SK-N-SH (cell line): ENCODE data around the gene CAMK4. TPM values are rescaled to one million over a fixed set of nuclear protein-coding genes. Genes with fewer than 3 reads are reported as not detected.

Experiments
- CTCF ChIA-PET: fragments of 300-600, 350-600 bp; formaldehyde crosslinking; extraction: SDS; loops from one replicate; lab custom pipeline; 2021; lab: Yijun Ruan, JAX
- POLR2A ChIA-PET: fragments of 350-600 bp; sonication (Branson Sonifier 250); formaldehyde crosslinking; extraction: SDS; loops from one replicate; lab custom pipeline; 2020; ENCODE audit warnings: antibody characterized with exemption, inconsistent platforms; lab: Yijun Ruan, JAX
- DNase-seq: peaks from one replicate; pipeline ENCODE4 v3.0.0; 2012
- H2AFZ ChIP-seq: fragments of 200-600 bp; sonication (generic); 2 replicates; pipeline ENCODE4 v1.8.1; 2016; ENCODE audit warnings: antibody characterized with exemption, mild to moderate bottlenecking, low read depth
- H3F3A ChIP-seq: fragments of 200-600 bp; sonication (generic); replicated peaks from 2 replicates; pipeline ENCODE3; 2016; ENCODE audit warnings: antibody characterized with exemption, mild to moderate bottlenecking; ENCODE audit not compliant: insufficient read depth
- H3K27ac ChIP-seq, 2 experiments: fragments of 200-500 bp in 1 of 2; fragments of 200-600 bp in 1 of 2; sonication (Bioruptor generic) in 1 of 2; sonication (generic), shearing (Covaris generic) in 1 of 2; 2 replicates each; pipeline versions ENCODE4 v1.5.1 to v1.6.1; 2014 to 2016; ENCODE audit warnings: low read depth in 2 of 2, inconsistent platforms in 1 of 2, low read length in 1 of 2, mild to moderate bottlenecking in 1 of 2, mixed read lengths in 1 of 2
- H3K27me3 ChIP-seq: fragments of 200-600 bp; sonication (generic), shearing (Covaris generic); 2 replicates; pipeline ENCODE4 v1.6.1; 2016; ENCODE audit warnings: mixed run types; ENCODE audit not compliant: insufficient read depth
- H3K36me3 ChIP-seq, 2 experiments: fragments of 200-500 bp in 1 of 2; fragments of 200-600 bp in 1 of 2; sonication (Bioruptor generic) in 1 of 2; sonication (generic) in 1 of 2; replicated peaks in 1 of 2; 2 replicates each; pipeline versions ENCODE3 to v1.5.1; 2014 to 2016; ENCODE audit warnings: low read length in 1 of 2, mild to moderate bottlenecking in 1 of 2; ENCODE audit not compliant: insufficient read depth in 2 of 2, control insufficient read depth in 1 of 2
- H3K4me1 ChIP-seq, 2 experiments: fragments of 200-500 bp in 1 of 2; fragments of 200-600 bp in 1 of 2; sonication (Bioruptor generic) in 1 of 2; sonication (generic), shearing (Covaris generic) in 1 of 2; 2 replicates each; pipeline versions ENCODE4 v1.5.1 to v1.6.1; 2014 to 2016; ENCODE audit warnings: low read depth in 1 of 2, low read length in 1 of 2, mixed run types in 1 of 2; ENCODE audit not compliant: insufficient read depth in 2 of 2, control insufficient read depth in 1 of 2
- H3K4me2 ChIP-seq: fragments of 200-600 bp; sonication (generic), shearing (Covaris generic); 2 replicates; pipeline ENCODE4 v1.6.1; 2017; ENCODE audit warnings: mixed run types
- H3K4me3 ChIP-seq, 2 experiments: fragments of 200-500 bp in 1 of 2; fragments of 200-600 bp in 1 of 2; sonication (Bioruptor generic) in 1 of 2; sonication (generic), shearing (Covaris generic) in 1 of 2; 2 replicates each; pipeline versions ENCODE4 v1.5.1 to v1.8.1; 2014 to 2016; ENCODE audit warnings: low read depth in 2 of 2, inconsistent platforms in 1 of 2, low read length in 1 of 2, mild to moderate bottlenecking in 1 of 2, mixed read lengths in 1 of 2, moderate library complexity in 1 of 2
- H3K79me2 ChIP-seq: fragments of 200-600 bp; sonication (generic); 2 replicates; pipeline ENCODE4 v1.8.1; 2017; ENCODE audit warnings: mild to moderate bottlenecking; ENCODE audit not compliant: insufficient read depth
- H3K9ac ChIP-seq: fragments of 200-600 bp; sonication (generic); 2 replicates; pipeline ENCODE4 v1.6.1; 2017; ENCODE audit warnings: mixed run types
- H3K9me2 ChIP-seq: fragments of 200-600 bp; sonication (generic); 2 replicates; pipeline ENCODE4 v1.6.1; 2017; ENCODE audit warnings: mixed run types
- H3K9me3 ChIP-seq: fragments of 200-600 bp; sonication (generic); 2 replicates; pipeline ENCODE4 v1.6.1; 2017; ENCODE audit warnings: mixed run types, mild to moderate bottlenecking, moderate library complexity
- H4K20me1 ChIP-seq: fragments of 200-600 bp; sonication (generic); 2 replicates; pipeline ENCODE4 v1.6.1; 2017; ENCODE audit warnings: mild to moderate bottlenecking, mixed run types; ENCODE audit not compliant: insufficient read depth
- CHD2 ChIP-seq: fragments of 150-350 bp; IDR thresholded peaks from 2 replicates; pipeline ENCODE4 v1.6.1; 2018; ENCODE audit warnings: low read length; ENCODE audit not compliant: partially characterized antibody
- ELF1 ChIP-seq: IDR thresholded peaks from 2 replicates; pipeline ENCODE4 v1.4.0; 2012
- EP300 ChIP-seq, 2 experiments: IDR thresholded peaks; 2 replicates each; pipeline versions ENCODE4 v1.4.0 to v1.6.1; 2012; ENCODE audit warnings: borderline replicate concordance in 1 of 2, low read depth in 1 of 2, low read length in 1 of 2
- EZH2phosphoT487 ChIP-seq: fragments of 200-600 bp; sonication (generic); IDR thresholded peaks from 2 replicates; pipeline ENCODE4 v1.6.1; 2017; ENCODE audit warnings: low read depth, mixed run types, mild to moderate bottlenecking, antibody characterized with exemption, moderate library complexity, borderline replicate concordance
- FOSL2 ChIP-seq: IDR thresholded peaks from 2 replicates; pipeline ENCODE4 v1.4.0; 2012; ENCODE audit warnings: low read depth, mild to moderate bottlenecking, moderate library complexity, borderline replicate concordance
- GABPA ChIP-seq: IDR thresholded peaks from 2 replicates; pipeline ENCODE4 v1.4.0; 2012; ENCODE audit warnings: low read depth, mild to moderate bottlenecking
- GATA2 ChIP-seq: sonication (generic); formaldehyde crosslinking; IDR thresholded peaks from 2 replicates; pipeline ENCODE4 v1.5.0; 2020; ENCODE audit warnings: mild to moderate bottlenecking, missing genetic modification reagents
- IRF3 ChIP-seq: fragments of 150-350 bp; IDR thresholded peaks from 2 replicates; pipeline ENCODE4 v1.6.1; 2016; ENCODE audit warnings: mild to moderate bottlenecking, low read depth, low read length
- JUND ChIP-seq: IDR thresholded peaks from 2 replicates; pipeline ENCODE4 v1.4.0; 2012
- MXI1 ChIP-seq: IDR thresholded peaks from 2 replicates; pipeline ENCODE4 v1.6.1; 2012; ENCODE audit warnings: mild to moderate bottlenecking, low read depth, low read length, improper control_type of control experiment
- NFIC ChIP-seq: IDR thresholded peaks from 2 replicates; pipeline ENCODE4 v1.4.0; 2012; ENCODE audit warnings: borderline replicate concordance
- NRF1 ChIP-seq: IDR thresholded peaks from 2 replicates; pipeline ENCODE4 v1.6.1; 2012; ENCODE audit warnings: low read depth, mild to moderate bottlenecking, low read length
- PBX3 ChIP-seq: IDR thresholded peaks from 2 replicates; pipeline ENCODE4; 2012
- RAD21 ChIP-seq: IDR thresholded peaks from 2 replicates; pipeline ENCODE4 v1.6.1; 2012; ENCODE audit warnings: mild to moderate bottlenecking, low read length
- RCOR1 ChIP-seq: fragments of 150-350 bp; IDR thresholded peaks from 2 replicates; pipeline ENCODE4 v1.6.1; 2017; ENCODE audit warnings: antibody characterized with exemption, low read length
- REST ChIP-seq: IDR thresholded peaks from 2 replicates; pipeline ENCODE4 v1.6.1; 2012; ENCODE audit warnings: mild to moderate bottlenecking, low read depth, low read length, moderate library complexity
- RFX5 ChIP-seq: IDR thresholded peaks from 2 replicates; pipeline ENCODE4 v1.6.1; 2012; ENCODE audit warnings: mild to moderate bottlenecking, improper control_type of control experiment, low read length
- RXRA ChIP-seq: IDR thresholded peaks from 2 replicates; pipeline ENCODE4 v1.4.0; 2012; ENCODE audit warnings: low read depth, mild to moderate bottlenecking, borderline replicate concordance
- SIN3A ChIP-seq: IDR thresholded peaks from 2 replicates; pipeline ENCODE4 v1.6.1; 2012; ENCODE audit warnings: low read depth, mild to moderate bottlenecking, low read length, moderate library complexity, borderline replicate concordance
- TCF12 ChIP-seq: IDR thresholded peaks from 2 replicates; pipeline ENCODE4 v1.4.0; 2012
- WGBS: methylation state at CpG from one replicate; pipeline ENCODE4 v1.1.6; 2017; ENCODE audit warnings: low lambda C conversion rate; 5-methylcytosine and 5-hydroxymethylcytosine counted together
- polyA plus RNA-seq, 3 experiments: library from polyadenylated mRNA; depleted of rRNA; stranded (reverse); fragments of >200 nt; gene quantifications; 2 replicates each; pipeline ENCODE4 v1.2.3, GENCODE V29; 2012
- TF ChIP-seq, protein P1 (sequence below): fragments of 200-600 bp; sonication (generic); IDR thresholded peaks from 2 replicates; pipeline ENCODE4 v1.6.1; 2017; ENCODE audit warnings: antibody characterized with exemption, mild to moderate bottlenecking, moderate library complexity
- TF ChIP-seq, protein P2 (sequence below): IDR thresholded peaks from 2 replicates; pipeline ENCODE4 v1.4.0; 2012; ENCODE audit warnings: low read depth, borderline replicate concordance

The CAMK4 gene
- polyA plus RNA-seq, 1 of the 3 experiments (the other 2 are of a cell fraction) = 4.1 TPM

DNA sequence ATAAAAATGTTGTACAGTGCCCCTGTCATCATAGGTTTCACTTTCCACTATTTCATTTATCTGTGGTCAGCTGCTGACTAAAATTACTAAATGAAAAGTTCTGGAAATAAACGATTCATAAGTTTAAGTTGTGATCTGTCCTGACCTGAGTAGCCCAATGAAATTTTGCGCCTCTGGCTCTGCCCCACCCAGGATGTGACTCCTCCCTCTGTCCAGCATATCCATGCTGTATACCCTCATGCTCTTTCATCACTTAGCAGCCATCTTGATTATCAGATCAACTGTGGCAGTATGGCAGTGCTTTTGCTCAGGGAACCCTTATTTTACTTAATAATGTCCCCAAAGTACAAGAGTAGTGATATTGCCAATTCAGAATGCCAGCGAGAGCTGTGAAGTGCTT lies 190.9 kb downstream of the CAMK4 start:
- no peaks in the 10 kb centered on the region for H3K9me3 ChIP-seq
- H3K9me2 ChIP-seq = no peaks in the 10 kb centered on the region
- H3K4me2 ChIP-seq = no peak overlapping the region
- H3K4me1 ChIP-seq = peaks cover 0 to 9% of the 10 kb centered on the region in 2 experiments; a peak in 2 of 4 replicates
- H3K36me3 ChIP-seq = no peaks in the 10 kb centered on the region
- POLR2A ChIA-PET = no interaction called here
- no peaks in the 10 kb centered on the region for H3K27me3 ChIP-seq
- WGBS = 84% methylated on average over 3 of the region's 3 CpGs
- H3K4me3 ChIP-seq = no peak overlapping the region
- no peaks in the 10 kb centered on the region for H4K20me1 ChIP-seq
- no peak overlapping the region for H3K27ac ChIP-seq
- no peaks in the 10 kb centered on the region for H3K79me2 ChIP-seq
- H3K9ac ChIP-seq = no peak overlapping the region
- no peak for TF ChIP-seq CHD2
- no peak for TF ChIP-seq NFIC
- no peak for TF ChIP-seq RXRA
- TF ChIP-seq JUND = no peak
- DNase-seq = no peak
- H2AFZ ChIP-seq = no peak overlapping the region
- CTCF ChIA-PET = no interaction called here
- H3F3A ChIP-seq = peaks cover 3% of the 10 kb centered on the region

GRCh38 chr5:111422245-111422644 lies 198.1 kb downstream of the CAMK4 start:
- Histone ChIP-seq H3K27me3 (no peaks in the 10 kb centered on the region), H3K4me1 (peaks cover 0 to 2% of the 10 kb centered on the region in 2 experiments; a peak in 1 of 4 replicates), H3F3A (peaks cover 3% of the 10 kb centered on the region), H3K9me2 (no peaks in the 10 kb centered on the region), H3K4me3 (no peak overlapping the region), H4K20me1 (no peaks in the 10 kb centered on the region), H3K36me3 (no peaks in the 10 kb centered on the region), H3K9me3 (no peaks in the 10 kb centered on the region), H3K27ac (peak overlapping the region in 1 of 2 experiments; percentile 58; a peak in 3 of 4 replicates), H3K79me2 (no peaks in the 10 kb centered on the region), H2AFZ (no peak overlapping the region), H3K4me2 (no peak overlapping the region), H3K9ac (no peak overlapping the region)
- ChIA-PET POLR2A (no interaction called here), CTCF (interaction anchor here (0.7 to 1.6 kb wide), 3 partner anchors 9 to 290 kb away, joined by 3 read pairs; no protein-coding TSS in a partner anchor)
- WGBS = 54% methylated on average over 2 of the region's 2 CpGs
- TF ChIP-seq EZH2phosphoT487 (no peak), RCOR1 (no peak), JUND (no peak), PBX3 (no peak), ELF1 (no peak), FOSL2 (no peak), SIN3A (no peak), TCF12 (no peak), GATA2 (no peak), IRF3 (no peak), MXI1 (no peak), GABPA (no peak), NRF1 (no peak), RAD21 (no peak), RFX5 (no peak), EP300 (IDR thresholded peaks at IDR 0.05; ENCODE audit: borderline replicate concordance in 1 of 2, low read depth in 1 of 2, low read length in 1 of 2) (no peak), REST (no peak)
- TF ChIP-seq, protein P1, sequence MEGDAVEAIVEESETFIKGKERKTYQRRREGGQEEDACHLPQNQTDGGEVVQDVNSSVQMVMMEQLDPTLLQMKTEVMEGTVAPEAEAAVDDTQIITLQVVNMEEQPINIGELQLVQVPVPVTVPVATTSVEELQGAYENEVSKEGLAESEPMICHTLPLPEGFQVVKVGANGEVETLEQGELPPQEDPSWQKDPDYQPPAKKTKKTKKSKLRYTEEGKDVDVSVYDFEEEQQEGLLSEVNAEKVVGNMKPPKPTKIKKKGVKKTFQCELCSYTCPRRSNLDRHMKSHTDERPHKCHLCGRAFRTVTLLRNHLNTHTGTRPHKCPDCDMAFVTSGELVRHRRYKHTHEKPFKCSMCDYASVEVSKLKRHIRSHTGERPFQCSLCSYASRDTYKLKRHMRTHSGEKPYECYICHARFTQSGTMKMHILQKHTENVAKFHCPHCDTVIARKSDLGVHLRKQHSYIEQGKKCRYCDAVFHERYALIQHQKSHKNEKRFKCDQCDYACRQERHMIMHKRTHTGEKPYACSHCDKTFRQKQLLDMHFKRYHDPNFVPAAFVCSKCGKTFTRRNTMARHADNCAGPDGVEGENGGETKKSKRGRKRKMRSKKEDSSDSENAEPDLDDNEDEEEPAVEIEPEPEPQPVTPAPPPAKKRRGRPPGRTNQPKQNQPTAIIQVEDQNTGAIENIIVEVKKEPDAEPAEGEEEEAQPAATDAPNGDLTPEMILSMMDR = no peak
- TF ChIP-seq, protein P2, sequence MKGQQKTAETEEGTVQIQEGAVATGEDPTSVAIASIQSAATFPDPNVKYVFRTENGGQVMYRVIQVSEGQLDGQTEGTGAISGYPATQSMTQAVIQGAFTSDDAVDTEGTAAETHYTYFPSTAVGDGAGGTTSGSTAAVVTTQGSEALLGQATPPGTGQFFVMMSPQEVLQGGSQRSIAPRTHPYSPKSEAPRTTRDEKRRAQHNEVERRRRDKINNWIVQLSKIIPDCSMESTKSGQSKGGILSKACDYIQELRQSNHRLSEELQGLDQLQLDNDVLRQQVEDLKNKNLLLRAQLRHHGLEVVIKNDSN = no peak
- DNase-seq = no peak
